HuH-7 (cell line): ENCODE results near the gene GSTO2.

ENCODE experiments used
- DNase-seq: peaks from one replicate; pipeline ENCODE4 v3.0.0; 2011; ENCODE audit warnings: low spot score

GSTO2 gene

GRCh38 chr10:104326991-104327610 lies 58.1 kb downstream of the GSTO2 start:
- DNase-seq = no peak

GRCh38 chr10:104327745-104328645 lies 59.0 kb downstream of the GSTO2 start:
- no peak for DNase-seq

GRCh38 chr10:104328646-104328895 lies 59.6 kb downstream of the GSTO2 start:
- no peak for DNase-seq

GRCh38 chr10:104328896-104329710 lies 60.1 kb downstream of the GSTO2 start:
- no peak for DNase-seq

GRCh38 chr10:104329735-104330134 lies 60.8 kb downstream of the GSTO2 start:
- DNase-seq = no peak

- DNase-seq = no peak
Observed at GRCh38 chr10:104330168-104331110, 61.5 kb downstream of the GSTO2 start.

GRCh38 chr10:104331208-104331838 lies 62.3 kb downstream of the GSTO2 start:
- DNase-seq = no peak

GRCh38 chr10:104332243-104333031 lies 63.5 kb downstream of the GSTO2 start:
- no peak for DNase-seq

- DNase-seq = no peak
Observed at GRCh38 chr10:104333032-104333727, 64.2 kb downstream of the GSTO2 start.

GRCh38 chr10:104333728-104334373 lies 64.9 kb downstream of the GSTO2 start:
- DNase-seq = no peak

- DNase-seq = no peak
Observed at GRCh38 chr10:104334561-104334960, 65.6 kb downstream of the GSTO2 start.

GRCh38 chr10:104334965-104335650 lies 66.1 kb downstream of the GSTO2 start:
- no peak for DNase-seq

- DNase-seq = no peak
Observed at GRCh38 chr10:104336821-104337467, 68.0 kb downstream of the GSTO2 start.

GRCh38 chr10:104337521-104337984 lies 68.6 kb downstream of the GSTO2 start:
- no peak for DNase-seq

GRCh38 chr10:104337985-104338735 lies 69.2 kb downstream of the GSTO2 start, which contains the start of gene ITPRIP:
ITPRIP (minus strand) TSS chr10:104338465; CDS start chr10:104316051, 22,414 bp downstream.
- DNase-seq = peak; percentile 61

GRCh38 chr10:104339469-104340110 lies 70.6 kb downstream of the GSTO2 start:
- DNase-seq = no peak

GRCh38 chr10:104340111-104340526 lies 71.1 kb downstream of the GSTO2 start:
- DNase-seq = no peak
